Diencephalon (tissue), 1 donor: ENCODE data around the gene ZNF652. TPM values are rescaled to one million over a fixed set of nuclear protein-coding genes. Genes with fewer than 3 reads are reported as not detected.

Experiments
- small RNA-seq: library from RNA; depleted of rRNA; stranded (forward); fragments of <200 nt; gene quantifications from one replicate; pipeline ENCODE3, GENCODE V24; 2014
- total RNA-seq: library from RNA; depleted of rRNA; stranded (reverse); fragments of >200 nt; gene quantifications from one replicate; pipeline ENCODE4 v1.2.3, GENCODE V29; 2014

ZNF652 gene
- 36.7 TPM for total RNA-seq

GRCh38 chr17:49361902-49362722 is at the start of gene ZNF652:
TSS of gene ZNF652 (minus strand) at chr17:49362250. CDS start at chr17:49317725, 44,525 bp downstream.

Small RNA genes within 50 kb of the gene (small RNA-seq; reads per million reads assigned to genes)
- gene MIR6129 = not detected

Other genes with a start within 250 kb of the ZNF652 start
- gene B4GALNT2, start 229.5 kb downstream of the ZNF652 start, total RNA-seq = under 0.01 TPM
- not detected for gene GNGT2, start 151.7 kb downstream of the ZNF652 start, total RNA-seq
- gene ABI3, start 151.5 kb downstream of the ZNF652 start, total RNA-seq = 0.92 TPM
- gene PHOSPHO1, start 131.5 kb downstream of the ZNF652 start, total RNA-seq = 2.5 TPM
- 61.1 TPM for gene PHB1, start 52.6 kb upstream of the ZNF652 start, total RNA-seq
- 6.5 TPM for gene NGFR, start 133.0 kb upstream of the ZNF652 start, total RNA-seq
- gene NXPH3, start 213.6 kb upstream of the ZNF652 start, total RNA-seq = 10.8 TPM